GM19351 (cell line): ENCODE data around the gene ZC3H10.

ENCODE experiments used
- ATAC-seq: cut with Tn5 transposase; IDR thresholded peaks from one replicate; pipeline ENCODE4 v1.9.1; 2021; ENCODE audit warnings: mild to moderate bottlenecking, moderate library complexity; ENCODE audit not compliant: unreplicated experiment

ZC3H10 gene

DNA sequence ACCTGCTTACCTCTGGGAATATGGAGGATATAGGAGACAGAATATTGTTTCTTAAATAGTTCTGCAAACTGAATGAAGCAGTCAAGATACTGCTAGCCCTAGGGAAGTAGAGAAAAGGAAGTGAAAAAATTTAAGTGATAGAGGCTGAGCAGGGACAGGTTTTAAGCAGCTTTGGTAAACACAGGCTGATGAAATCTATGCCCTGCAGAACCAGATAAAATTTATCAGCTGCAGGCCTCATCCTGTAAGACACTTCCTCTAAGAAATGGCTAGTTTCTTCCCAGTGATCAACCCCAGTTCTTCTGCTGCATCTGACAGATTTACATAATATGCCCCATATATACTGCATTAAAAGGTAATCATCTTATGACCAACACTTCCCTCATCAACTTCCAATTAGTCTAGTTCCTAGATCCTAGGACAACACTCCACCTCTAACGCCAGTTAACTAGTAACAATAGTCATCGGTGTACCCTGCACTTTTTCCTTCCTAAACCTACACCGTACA lies 8.7 kb downstream of the ZC3H10 start:
- ATAC-seq: no peak

DNA sequence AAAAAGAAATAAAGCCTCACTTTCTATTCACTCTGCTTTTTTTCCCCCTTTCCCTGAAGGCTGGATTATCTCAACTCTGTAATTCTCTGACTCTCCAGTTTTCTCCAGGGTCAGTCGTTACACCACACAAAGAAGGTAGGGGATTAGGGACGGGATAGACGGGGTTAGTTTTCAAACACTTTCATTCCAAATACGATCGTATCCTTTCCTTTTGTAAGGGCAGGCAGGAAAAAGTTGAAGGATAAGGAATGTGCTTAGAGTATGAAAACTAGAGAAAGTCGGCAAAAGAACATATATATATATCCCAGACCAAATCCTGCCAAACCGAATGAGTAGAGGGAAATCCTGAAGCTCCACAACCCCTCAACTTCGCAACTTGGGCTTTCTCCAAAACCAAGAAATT lies 9.4 kb downstream of the ZC3H10 start:
- ATAC-seq: no peak

DNA sequence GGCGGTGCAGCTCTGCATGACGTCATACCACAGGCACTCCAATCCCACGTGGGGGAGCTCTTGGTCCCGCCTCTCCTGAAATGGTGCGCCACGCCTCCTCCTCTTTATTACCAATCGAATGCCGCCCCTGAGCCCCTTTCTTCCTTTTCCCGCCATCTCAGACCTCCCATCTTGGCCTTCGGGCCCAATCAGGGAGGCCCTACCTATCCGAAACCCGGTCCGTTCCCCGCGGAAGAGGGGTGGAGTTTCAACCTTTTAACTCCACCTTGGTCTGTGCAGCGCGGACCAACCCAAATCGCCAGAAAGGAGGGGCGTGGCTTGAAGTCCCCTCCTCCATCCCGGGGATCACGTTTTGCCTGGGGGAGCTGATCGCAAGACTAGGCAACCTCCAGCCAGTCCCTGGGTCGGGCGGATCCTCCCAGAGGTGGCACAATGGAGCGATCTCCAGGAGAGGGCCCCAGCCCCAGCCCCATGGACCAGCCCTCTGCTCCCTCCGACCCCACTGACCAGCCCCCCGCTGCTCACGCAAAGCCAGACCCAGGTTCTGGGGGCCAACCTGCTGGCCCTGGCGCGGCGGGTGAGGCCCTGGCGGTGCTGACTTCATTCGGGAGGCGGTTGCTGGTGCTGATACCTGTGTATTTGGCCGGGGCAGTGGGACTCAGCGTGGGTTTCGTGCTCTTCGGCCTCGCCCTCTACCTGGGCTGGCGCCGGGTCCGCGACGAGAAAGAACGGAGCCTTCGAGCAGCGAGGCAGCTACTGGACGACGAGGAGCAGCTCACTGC lies 10.0 kb downstream of the ZC3H10 start, which contains the start of gene ESYT1:
Gene ESYT1 (plus strand): TSS at position 380 of the 782 bp plus-strand sequence. CDS start 53 bp downstream, at position 433.
- ATAC-seq: peak; percentile 85

DNA sequence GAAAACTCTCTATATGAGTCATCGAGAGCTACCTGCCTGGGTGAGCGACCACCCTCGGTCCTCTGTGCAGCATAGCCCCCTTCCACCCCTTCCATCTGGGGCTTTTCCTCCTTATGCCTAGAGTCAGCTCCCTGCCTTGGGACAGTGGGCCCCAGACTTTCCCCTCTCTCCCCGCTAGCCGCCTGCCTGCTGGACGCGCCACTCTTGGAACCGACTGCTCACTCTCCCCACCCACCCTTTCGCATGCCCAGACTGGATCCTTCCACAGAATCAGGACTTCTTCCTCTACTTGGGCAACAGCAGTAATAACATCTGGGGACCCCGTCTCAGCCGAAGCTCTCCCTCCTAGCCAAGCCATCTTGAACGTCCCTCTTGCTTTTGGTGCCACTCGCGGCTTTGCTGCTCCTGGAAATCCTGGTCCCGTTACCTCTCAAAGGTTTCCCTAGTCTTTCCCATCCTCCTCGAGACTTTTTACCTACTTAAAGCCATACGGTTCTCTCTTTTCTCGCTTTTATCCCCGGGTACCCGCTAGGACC lies 10.7 kb downstream of the ZC3H10 start:
- ATAC-seq: no peak

DNA sequence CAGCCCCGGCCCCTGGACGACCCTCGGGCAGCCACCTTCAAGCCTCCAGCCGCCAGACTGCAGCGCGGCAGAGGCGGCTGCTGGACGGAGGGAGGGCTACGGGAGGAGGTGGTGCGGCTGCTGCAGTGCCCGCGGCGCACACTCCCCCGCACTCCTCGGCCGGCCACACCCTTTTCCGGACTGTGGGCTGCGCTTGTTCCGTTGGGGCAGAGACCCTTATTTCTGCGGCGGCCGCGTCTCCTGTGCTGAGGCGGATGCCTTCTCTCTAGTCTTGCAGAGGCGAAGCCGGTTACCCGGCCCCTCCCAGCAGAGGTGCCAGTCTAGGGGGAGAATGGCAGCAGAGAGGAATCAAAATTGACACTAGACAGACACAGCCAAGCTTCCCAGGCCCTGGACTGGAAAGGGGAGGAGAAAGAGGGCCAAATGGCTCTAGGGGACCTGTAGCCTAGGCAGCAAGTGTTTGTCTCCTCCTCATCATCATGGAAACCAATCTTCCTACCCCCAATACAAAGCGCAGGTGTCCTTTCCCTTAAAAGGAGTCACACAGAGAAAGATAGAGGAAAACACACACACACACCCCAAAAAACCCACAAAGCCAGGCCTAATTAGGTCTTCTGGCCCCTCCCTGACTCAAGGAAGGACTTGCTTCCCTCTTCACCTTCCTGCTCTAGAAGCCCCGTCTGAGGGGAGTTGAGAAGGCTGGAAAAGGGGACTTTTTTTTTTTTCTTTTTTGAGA lies 11.3 kb downstream of the ZC3H10 start:
- ATAC-seq: peak; percentile 28

DNA sequence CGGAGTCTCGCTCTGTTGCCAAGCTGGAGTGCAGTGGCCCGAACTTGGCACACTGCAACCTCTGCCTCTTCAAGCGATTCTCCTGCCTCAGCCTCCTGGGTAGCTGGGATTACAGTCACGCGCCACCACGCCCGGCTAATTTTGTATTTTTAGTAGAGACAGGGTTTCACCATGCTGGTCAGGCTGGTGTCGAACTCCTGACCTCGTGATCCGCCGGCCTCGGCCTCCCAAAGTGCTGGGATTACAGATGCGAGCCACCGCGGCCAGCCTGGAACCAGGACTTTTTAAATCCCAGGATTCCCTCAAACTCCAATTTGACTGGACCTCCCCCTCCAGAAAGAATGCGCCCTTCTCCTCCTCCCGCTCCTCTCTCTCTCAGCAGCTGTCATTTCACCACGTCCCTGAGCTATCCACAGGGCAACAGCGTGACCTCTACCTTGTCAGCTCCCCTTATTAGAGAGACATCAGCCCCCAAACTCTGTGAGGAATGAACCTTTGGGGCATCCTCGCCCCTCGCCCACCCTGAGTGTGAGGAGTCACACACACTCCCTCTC lies 12.0 kb downstream of the ZC3H10 start:
- no peak for ATAC-seq

DNA sequence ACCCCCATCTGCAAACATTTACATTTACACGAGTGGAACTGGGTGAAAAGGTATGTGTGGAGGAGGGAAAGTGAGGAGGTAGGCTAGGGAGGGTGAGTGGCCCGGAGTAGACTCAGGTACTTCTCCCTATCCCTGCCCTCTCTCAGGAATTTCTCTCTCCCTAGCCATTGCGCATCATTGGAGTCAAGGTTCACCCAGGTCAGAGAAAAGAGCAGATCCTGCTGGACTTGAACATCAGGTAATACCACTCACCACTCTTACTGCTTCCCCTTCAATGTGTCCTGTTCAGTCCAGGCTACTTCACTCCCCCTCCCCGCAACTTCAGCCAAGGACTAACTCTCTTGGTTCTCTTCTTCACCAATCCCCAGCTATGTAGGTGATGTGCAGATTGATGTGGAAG lies 12.8 kb downstream of the ZC3H10 start:
- no peak for ATAC-seq

DNA sequence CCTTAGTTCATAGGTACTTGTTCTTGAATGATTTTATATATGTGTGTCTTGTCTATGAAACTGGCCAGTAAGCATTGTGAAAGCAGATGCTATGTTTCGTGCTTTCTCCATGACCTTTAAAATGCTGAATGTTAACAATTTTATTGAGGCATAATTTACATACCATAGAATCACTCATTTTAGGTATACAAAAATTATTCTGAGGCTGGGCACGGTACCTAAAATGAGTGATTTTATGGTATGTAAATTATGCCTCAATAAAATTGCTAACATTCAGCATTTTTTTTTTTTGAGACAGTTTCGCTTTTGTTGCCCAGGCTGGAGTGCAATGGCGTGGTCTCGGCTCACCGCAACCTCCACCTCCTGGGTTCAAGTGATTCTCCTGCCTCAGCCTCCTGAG lies 16.8 kb downstream of the ZC3H10 start:
- ATAC-seq: no peak

DNA sequence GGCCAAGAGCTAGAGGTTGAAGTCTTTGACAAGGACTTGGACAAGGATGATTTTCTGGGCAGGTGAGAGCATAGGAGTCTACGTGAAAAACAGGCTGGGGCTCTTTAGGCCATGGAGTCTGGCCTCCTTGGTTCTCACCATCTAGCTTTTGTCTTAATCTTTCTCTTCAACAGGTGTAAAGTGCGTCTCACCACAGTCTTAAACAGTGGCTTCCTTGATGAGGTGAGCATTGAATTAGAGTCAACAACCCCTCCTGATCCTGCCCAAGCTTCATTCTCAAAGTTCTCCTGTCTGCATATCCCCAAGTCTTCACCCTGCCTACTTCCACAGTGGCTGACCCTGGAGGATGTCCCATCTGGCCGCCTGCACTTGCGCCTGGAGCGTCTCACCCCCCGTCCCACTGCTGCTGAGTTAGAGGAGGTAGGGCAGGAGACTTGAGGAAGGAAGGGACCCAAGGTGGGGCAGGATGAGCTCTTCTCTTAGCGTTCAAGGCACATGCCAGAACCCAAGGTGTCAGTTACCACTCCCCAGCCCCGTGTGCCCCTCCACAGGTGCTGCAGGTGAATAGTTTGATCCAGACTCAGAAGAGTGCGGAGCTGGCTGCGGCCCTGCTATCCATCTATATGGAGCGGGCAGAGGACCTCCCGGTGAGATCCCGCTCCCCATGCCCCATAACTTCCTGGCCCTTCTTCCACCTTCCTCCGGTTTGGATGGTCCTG lies 19.9 kb downstream of the ZC3H10 start:
- ATAC-seq: no peak

DNA sequence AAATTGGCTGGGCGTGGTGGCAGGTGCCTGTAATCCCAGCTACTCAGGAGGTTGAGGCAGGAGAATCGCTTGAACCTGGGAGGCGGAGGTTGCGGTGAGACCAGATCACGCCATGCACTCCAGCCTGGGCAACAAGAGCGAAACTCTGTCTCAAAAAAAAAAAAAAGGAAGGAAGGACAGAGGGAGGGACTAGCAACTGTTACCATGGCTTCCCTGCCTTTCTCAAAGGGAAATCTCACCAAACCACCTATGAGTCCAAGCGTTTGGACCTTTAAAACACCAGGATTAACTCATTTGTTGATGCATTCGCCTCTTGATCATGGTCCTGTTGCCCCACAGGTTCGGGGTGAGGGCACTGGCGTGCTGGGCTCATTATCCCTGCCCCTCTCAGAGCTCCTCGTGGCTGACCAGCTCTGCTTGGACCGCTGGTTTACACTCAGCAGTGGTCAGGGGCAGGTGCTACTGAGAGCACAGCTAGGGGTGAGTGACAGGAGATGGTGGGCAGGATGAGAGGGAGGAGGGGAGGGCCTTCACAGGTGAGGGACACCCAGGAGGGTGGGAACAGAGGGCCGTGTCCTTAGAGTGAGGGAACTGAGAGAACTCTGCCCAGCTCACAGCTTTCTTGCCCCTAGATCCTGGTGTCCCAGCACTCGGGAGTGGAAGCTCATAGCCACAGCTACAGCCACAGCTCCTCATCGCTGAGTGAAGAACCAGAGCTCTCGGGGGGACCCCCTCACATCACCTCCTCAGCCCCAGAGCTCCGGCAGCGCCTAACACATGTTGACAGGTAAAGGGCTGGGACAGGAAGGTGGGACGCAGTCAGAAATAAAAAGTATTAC lies 24.1 kb downstream of the ZC3H10 start:
- no peak for ATAC-seq

DNA sequence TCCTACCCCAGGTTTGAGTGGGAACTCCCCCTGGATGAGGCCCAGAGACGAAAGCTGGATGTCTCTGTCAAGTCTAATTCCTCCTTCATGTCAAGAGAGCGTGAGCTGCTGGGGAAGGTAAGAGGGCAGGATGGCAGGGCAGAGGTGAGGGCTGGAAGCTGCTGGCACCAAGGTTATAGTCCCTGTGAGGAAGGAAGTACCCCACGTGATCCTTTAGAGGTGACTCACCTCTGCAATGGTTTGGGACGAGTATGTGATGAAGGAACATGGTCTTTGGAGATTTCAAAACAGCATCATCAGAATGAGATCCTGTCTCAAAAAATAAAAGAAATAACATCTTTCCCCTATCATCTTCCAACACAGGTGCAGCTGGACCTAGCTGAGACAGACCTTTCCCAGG lies 25.2 kb downstream of the ZC3H10 start:
- no peak for ATAC-seq

DNA sequence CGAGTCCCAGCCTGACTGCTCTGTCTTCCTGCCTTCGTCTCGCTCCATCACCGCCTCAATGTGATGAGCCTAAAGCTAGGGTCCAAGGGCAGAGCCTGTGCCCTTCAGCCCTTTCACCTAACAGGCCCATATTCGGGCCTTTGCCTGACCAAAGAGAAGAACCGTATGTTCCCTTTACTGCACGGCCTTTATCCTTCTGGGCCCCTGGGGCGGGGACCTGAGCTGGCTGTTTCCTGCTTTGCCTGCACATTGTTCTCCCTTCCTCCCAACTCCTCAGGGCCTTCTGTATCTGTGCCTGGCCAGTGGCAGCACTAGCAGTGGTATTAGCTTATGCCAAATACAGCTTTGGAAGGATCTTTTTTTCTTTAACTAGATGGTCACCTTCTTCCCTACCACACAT lies 25.8 kb downstream of the ZC3H10 start:
- no peak for ATAC-seq

DNA sequence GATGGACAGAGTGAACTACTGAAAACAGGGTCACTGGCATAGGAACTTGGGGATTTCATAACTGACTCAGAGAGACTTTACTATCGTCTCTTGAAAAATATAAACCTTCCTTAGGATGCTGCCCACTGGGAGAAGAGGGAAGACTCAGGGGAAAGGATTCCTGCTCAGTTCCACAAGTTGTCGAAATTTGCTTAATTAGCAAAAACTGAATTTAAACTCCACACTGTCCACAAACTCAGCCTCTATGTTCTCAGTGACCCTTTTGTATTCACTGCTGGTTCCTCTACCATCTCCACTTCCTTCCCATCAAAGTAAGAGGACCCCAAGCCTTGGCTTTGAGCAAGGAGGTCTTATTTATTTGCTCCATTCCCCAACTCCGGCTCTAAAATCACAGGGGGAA lies 27.2 kb downstream of the ZC3H10 start:
- no peak for ATAC-seq

DNA sequence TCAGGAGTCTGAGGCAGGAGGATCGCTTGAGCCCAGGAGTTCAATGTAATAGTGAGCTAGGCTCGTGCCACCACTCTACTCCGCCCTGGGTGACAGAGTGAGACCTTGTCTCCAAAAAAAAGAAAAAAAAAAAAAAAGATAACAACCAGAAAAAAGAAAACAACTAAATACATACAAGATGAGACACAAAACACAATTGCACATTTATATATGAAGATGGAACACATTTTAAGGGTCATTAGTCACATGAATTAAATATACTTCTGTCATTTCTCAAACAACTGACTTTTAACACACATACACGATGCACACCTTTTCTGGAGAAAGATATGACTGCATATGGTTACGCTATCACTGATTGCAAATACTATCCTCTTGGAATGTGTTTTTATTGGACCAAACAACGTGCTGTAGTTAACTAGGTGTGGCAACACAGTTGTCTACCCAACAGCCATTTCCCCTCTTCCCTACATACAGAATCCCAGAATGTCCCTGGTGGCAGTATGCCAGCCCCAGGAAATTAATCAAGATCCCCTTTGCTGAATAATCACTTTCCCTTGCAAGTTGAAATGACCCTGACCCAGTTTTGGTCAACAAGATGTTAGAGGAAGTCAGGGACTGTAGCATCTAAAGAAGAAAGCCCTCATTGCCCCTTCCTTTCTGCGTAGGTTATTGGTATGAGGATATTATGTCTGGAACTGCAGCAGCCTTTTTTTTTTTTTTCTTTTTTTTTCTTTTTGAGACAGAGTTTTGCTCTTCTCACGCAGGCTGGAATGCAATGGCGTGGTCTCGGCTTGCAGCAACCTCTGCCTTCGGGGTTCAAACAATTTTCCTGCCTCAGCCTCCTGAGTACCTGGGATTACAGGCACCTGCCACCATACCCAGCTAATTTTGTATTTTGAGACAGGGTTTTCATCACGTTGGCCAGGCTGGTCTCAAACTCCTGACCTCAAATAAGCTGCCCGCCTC lies 28.7 kb downstream of the ZC3H10 start:
- ATAC-seq: no peak

DNA sequence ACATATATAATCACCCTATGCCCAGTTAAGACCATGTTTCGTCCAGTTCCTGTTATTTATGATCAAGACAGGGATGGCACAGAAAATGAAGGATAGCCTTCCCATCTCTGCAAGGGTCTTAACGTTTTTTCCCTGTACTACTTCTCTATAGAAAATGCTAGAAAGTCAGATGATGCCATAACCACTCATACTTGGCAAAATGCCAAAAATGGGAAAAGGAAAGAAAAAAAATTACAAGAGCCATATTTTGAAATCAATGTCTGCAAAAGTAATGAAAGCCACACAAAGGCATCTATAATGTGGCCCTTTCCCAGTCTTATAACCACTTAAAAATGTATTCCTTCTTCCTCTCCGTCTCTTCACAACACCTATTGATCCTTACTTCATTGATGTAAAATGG lies 32.5 kb downstream of the ZC3H10 start:
- no peak for ATAC-seq

DNA sequence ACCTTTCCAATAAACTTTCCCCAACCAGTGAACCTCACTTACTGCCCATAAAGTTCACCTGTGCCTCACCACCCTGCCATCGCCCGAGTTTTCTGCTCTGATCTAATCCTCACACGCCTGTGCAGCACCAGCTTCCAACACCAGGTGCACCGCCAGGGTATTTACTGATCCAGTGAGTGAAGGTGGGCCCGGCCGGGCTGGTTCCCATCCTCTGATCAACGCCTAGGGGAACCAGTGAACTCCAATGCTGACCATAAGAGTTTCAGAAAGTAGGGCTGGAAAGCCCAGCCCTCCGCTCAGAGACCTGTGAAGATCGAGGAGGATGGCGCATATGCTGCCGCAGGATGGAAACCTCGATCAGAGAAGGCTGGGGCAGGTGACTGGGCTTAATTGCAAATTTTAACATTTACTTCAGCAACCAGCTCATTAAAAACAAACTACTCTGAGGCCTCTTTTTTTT lies 33.6 kb downstream of the ZC3H10 start:
- ATAC-seq: peak; percentile 60

DNA sequence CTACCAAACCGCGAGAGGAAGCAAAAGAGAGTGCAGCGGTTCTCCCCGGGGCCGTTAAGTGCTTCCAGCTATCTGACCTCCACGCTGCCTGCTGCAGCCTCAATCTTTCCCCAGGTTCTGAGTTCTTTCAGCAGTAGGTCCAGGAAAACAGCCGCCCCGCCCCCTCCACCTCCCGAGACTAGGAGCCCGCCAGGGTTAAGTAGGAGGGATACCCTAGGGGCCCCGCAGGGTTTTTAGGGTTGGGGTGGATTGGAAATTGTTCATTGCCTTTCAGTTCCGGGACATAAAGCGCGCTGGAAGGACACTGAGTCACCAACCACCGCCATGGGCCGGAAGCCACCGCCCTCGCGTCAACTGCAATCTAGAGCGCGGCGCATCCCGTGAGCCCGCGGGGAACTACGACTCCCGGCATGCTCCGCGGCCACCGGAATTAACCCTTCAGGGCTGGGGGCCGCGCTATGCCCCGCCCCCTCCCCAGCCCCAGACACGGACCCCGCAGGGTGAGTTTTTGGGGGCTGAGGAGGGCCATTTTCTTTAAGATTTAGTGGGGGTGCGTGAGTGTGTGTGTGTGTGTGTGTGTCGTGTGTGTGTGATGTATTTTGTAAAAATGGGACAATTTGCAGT lies 34.2 kb downstream of the ZC3H10 start, which contains the start of gene MYL6B:
Gene MYL6B (plus strand): TSS at position 456 of the 624 bp plus-strand sequence. CDS start 1,332 bp downstream, outside the sequence.
- peak; percentile 87 for ATAC-seq
